IPS DF 6.9 (cell line): ENCODE results near the gene JPH3.

ENCODE experiments used
- DNase-seq: peaks from one replicate; pipeline ENCODE4 v3.0.0-alpha.2; 2013; ENCODE audit warnings: low read depth, low spot score
- H3K27ac ChIP-seq: one replicate; pipeline ENCODE4 v1.5.1; 2013; ENCODE audit warnings: low read length, control low read depth
- H3K27me3 ChIP-seq: 2 replicates; pipeline ENCODE4 v1.6.1; 2013; ENCODE audit warnings: mild to moderate bottlenecking, low read length; ENCODE audit not compliant: control insufficient read depth, insufficient read depth
- H3K36me3 ChIP-seq: 2 replicates; pipeline ENCODE4 v1.6.1; 2013; ENCODE audit warnings: low read length; ENCODE audit not compliant: control insufficient read depth, insufficient read depth
- H3K4me1 ChIP-seq: 2 replicates; pipeline ENCODE4 v1.6.1; 2013; ENCODE audit warnings: low read length; ENCODE audit not compliant: control insufficient read depth, insufficient read depth
- H3K4me3 ChIP-seq: 2 replicates; pipeline ENCODE4 v1.5.1; 2013; ENCODE audit warnings: mild to moderate bottlenecking, low read length
- H3K9me3 ChIP-seq: 2 replicates; pipeline ENCODE4 v1.6.1; 2013; ENCODE audit warnings: low read length, inconsistent platforms; ENCODE audit not compliant: control insufficient read depth, insufficient read depth
- WGBS: extraction: QIAGEN DNeasy Blood & Tissue Kit; methylation state at CpG from one replicate; pipeline ENCODE4 v1.1.7; 2013; ENCODE audit warnings: mixed read lengths, missing lambda C conversion rate; ENCODE audit not compliant: insufficient read length, insufficient coverage; 5-methylcytosine and 5-hydroxymethylcytosine counted together

JPH3 gene

GRCh38 chr16:87562201-87562600, 40.1 kb upstream of the JPH3 start:
- H3K4me3 ChIP-seq = no peak overlapping the region
- no peaks in the 10 kb centered on the region for H3K9me3 ChIP-seq
- no CpG with 5 or more reads among the region's 12 CpGs for WGBS
- no peaks in the 10 kb centered on the region for H3K36me3 ChIP-seq
- no peak overlapping the region for H3K27ac ChIP-seq
- no peaks in the 10 kb centered on the region for H3K27me3 ChIP-seq
- no peaks in the 10 kb centered on the region for H3K4me1 ChIP-seq
- no peak for DNase-seq

GRCh38 chr16:87563022-87563421, 39.3 kb upstream of the JPH3 start:
- Histone ChIP-seq H3K36me3 (no peaks in the 10 kb centered on the region), H3K4me3 (no peak overlapping the region), H3K27ac (no peak overlapping the region), H3K4me1 (no peaks in the 10 kb centered on the region), H3K9me3 (no peaks in the 10 kb centered on the region), H3K27me3 (no peaks in the 10 kb centered on the region)
- WGBS = no CpG with 5 or more reads among the region's 6 CpGs
- DNase-seq = no peak

GRCh38 chr16:87563714-87564523, 38.4 kb upstream of the JPH3 start:
- Histone ChIP-seq H3K9me3 (no peaks in the 10 kb centered on the region), H3K4me3 (no peak overlapping the region), H3K4me1 (no peaks in the 10 kb centered on the region), H3K36me3 (no peaks in the 10 kb centered on the region), H3K27me3 (no peaks in the 10 kb centered on the region), H3K27ac (no peak overlapping the region)
- WGBS = 100% methylated on average over 4 of the region's 44 CpGs
- no peak for DNase-seq

- Histone ChIP-seq H3K27me3 (no peaks in the 10 kb centered on the region), H3K36me3 (no peaks in the 10 kb centered on the region), H3K4me3 (no peak overlapping the region), H3K27ac (no peak overlapping the region), H3K9me3 (no peaks in the 10 kb centered on the region), H3K4me1 (no peaks in the 10 kb centered on the region)
- WGBS = no CpG with 5 or more reads among the region's 6 CpGs
- no peak for DNase-seq
These were observed 37.9 kb upstream of the JPH3 start for GRCh38 chr16:87564524-87564778.

GRCh38 chr16:87569601-87570571, 32.4 kb upstream of the JPH3 start:
- no peak overlapping the region for H3K27ac ChIP-seq
- no peaks in the 10 kb centered on the region; the same call in 1 of the 2 replicates for H3K4me1 ChIP-seq
- no CpG with 5 or more reads among the region's 25 CpGs for WGBS
- DNase-seq = no peak
- H3K4me3 ChIP-seq = no peak overlapping the region
- H3K9me3 ChIP-seq = no peaks in the 10 kb centered on the region
- H3K36me3 ChIP-seq = no peaks in the 10 kb centered on the region
- H3K27me3 ChIP-seq = no peaks in the 10 kb centered on the region

GRCh38 chr16:87570572-87570937, 31.8 kb upstream of the JPH3 start:
- H3K4me1 ChIP-seq = peaks cover 1% of the 10 kb centered on the region; the same call in 1 of the 2 replicates
- no peaks in the 10 kb centered on the region for H3K9me3 ChIP-seq
- DNase-seq = no peak
- H3K4me3 ChIP-seq = no peak overlapping the region
- H3K36me3 ChIP-seq = no peaks in the 10 kb centered on the region
- H3K27ac ChIP-seq = no peak overlapping the region
- H3K27me3 ChIP-seq = no peaks in the 10 kb centered on the region
- WGBS = no CpG with 5 or more reads among the region's 6 CpGs

GRCh38 chr16:87570938-87571867, 31.1 kb upstream of the JPH3 start:
- H3K4me1 ChIP-seq = peaks cover 1% of the 10 kb centered on the region; the same call in 1 of the 2 replicates
- WGBS = no CpG with 5 or more reads among the region's 24 CpGs
- no peak overlapping the region for H3K27ac ChIP-seq
- H3K9me3 ChIP-seq = no peaks in the 10 kb centered on the region
- no peak for DNase-seq
- no peaks in the 10 kb centered on the region for H3K36me3 ChIP-seq
- no peaks in the 10 kb centered on the region for H3K27me3 ChIP-seq
- no peak overlapping the region for H3K4me3 ChIP-seq

- no CpG with 5 or more reads among the region's 11 CpGs for WGBS
- no peak for DNase-seq
- Histone ChIP-seq H3K27me3 (no peaks in the 10 kb centered on the region), H3K4me1 (peaks cover 1% of the 10 kb centered on the region; the same call in 1 of the 2 replicates), H3K27ac (no peak overlapping the region), H3K4me3 (no peak overlapping the region), H3K36me3 (no peaks in the 10 kb centered on the region), H3K9me3 (no peaks in the 10 kb centered on the region)
These were observed 30.5 kb upstream of the JPH3 start for GRCh38 chr16:87571868-87572244.

GRCh38 chr16:87572959-87573358, 29.3 kb upstream of the JPH3 start:
- H3K36me3 ChIP-seq = no peaks in the 10 kb centered on the region
- H3K27ac ChIP-seq = no peak overlapping the region
- H3K27me3 ChIP-seq = no peaks in the 10 kb centered on the region
- no CpG with 5 or more reads among the region's 6 CpGs for WGBS
- no peak for DNase-seq
- peaks cover 1% of the 10 kb centered on the region; the same call in 1 of the 2 replicates for H3K4me1 ChIP-seq
- H3K9me3 ChIP-seq = no peaks in the 10 kb centered on the region
- H3K4me3 ChIP-seq = no peak overlapping the region
